HUES6 (cell line): ENCODE data around the gene SP6.

Experiments used
- H3K27ac ChIP-seq: 2 replicates; pipeline ENCODE4 v1.7.0; 2013; ENCODE audit warnings: low read depth, mild to moderate bottlenecking, low read length, inconsistent platforms
- H3K27me3 ChIP-seq: 2 replicates; pipeline ENCODE4 v1.6.1; 2013; ENCODE audit warnings: low read length; ENCODE audit not compliant: control insufficient read depth, insufficient read depth
- H3K36me3 ChIP-seq: 2 replicates; pipeline ENCODE4 v1.6.1; 2013; ENCODE audit warnings: low read length; ENCODE audit not compliant: control insufficient read depth, insufficient read depth
- H3K4me1 ChIP-seq: 2 replicates; pipeline ENCODE4 v1.6.1; 2013; ENCODE audit warnings: low read length; ENCODE audit not compliant: control insufficient read depth, insufficient read depth
- H3K4me3 ChIP-seq: 2 replicates; pipeline ENCODE4 v1.5.1; 2013; ENCODE audit warnings: low read depth, low read length
- H3K9ac ChIP-seq: one replicate; pipeline ENCODE4 v1.6.1; 2013; ENCODE audit warnings: mild to moderate bottlenecking, low read length
- H3K9me3 ChIP-seq: 2 replicates; pipeline ENCODE4 v1.6.1; 2013; ENCODE audit warnings: low read depth, low read length; ENCODE audit not compliant: control insufficient read depth, insufficient read depth

The SP6 gene

DNA sequence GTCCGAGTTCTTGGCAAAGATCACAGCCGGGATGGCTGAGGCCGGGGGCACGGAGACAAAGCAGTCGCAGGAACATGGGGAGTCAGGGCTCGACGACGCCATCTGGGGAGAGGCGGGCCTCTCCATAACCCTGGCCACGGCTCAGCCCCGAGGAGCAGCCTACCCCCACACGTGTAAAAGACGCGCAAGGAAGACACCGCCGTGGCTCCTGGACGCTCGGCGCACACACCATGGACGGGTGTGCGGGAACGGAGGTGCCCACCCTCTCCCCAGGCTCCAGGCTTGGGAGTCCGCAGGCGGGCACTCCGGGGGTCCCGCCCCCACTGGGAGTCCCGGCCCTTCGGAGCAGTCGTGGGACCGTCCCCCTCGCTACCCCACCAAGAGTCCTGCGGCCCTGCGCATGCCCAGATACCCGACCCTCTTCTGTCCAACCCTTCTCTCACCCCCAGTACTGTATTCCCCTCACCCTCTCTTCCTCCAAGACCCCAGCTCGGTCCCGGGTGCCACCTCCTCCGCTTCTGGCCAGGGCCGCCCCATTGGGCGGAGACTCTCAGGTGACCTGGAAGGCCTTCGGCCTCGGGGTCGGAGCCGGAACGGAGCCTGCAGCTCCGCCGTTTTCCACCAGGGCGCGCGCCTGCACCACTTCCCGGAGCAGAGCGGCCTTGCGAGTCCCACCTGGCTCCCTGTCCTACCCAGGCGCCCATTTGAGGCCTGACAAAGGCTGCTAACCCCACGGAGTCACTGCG, 10.0 kb downstream of the SP6 start, which contains the start of gene SCRN2:
TSS of gene SCRN2 (minus strand) at position 532 of the 746 bp plus-strand sequence. CDS start at position 102, 430 bp downstream.
- H3K36me3 ChIP-seq, result peaks cover 19% of the 10 kb centered on the region
- H3K4me1 ChIP-seq, result peaks cover 38% of the 10 kb centered on the region
- peaks cover 13% of the 10 kb centered on the region for H3K27me3 ChIP-seq
- H3K9ac ChIP-seq, result peak within 1 kb of the TSS; percentile 54
- peak within 1 kb of the TSS; percentile 86 for H3K4me3 ChIP-seq
- no peaks in the 10 kb centered on the region for H3K9me3 ChIP-seq
- H3K27ac ChIP-seq, result no peak within 1 kb of the TSS

DNA sequence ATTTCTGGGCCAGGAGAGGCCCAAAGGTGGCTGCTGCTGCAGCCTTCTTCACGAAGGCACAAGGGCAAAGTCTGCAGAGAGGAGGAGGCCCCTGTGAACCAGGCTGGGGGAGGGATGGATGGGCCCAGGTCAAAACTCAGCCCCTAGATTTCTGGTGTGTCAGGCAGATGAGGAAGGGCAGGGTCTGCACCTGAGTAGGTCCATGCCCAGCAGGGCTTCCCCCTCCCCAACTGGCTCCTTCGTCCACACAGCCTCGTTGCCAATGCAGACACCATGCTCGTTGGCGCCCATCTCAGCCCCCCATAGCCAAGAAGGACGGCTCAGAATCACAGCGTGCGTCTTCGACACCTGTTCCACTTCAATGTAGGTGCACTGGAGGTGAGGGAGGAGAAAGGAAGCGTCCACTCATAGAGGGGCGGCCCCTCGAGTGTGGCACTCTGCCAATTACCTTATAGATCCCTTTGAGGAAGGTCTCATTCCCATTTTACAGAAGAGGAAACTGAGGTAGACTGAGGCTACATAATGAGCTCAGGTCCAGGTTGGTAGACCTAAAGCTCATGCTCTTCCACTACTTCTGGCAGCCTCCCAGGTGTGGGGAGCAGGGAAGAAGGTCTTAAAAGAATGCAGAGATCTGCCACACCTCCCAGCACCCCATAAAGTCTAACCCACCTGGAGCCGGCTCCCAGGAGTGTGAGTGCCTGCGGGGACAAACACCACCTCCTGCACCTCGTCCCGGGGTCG, 10.8 kb downstream of the SP6 start:
- H3K27ac ChIP-seq, result no peak overlapping the region

GRCh38 chr17:47839071-47839470, 11.9 kb downstream of the SP6 start:
- H3K4me3 ChIP-seq, result no peak overlapping the region
- H3K36me3 ChIP-seq, result peaks cover 24% of the 10 kb centered on the region
- no peaks in the 10 kb centered on the region for H3K27me3 ChIP-seq
- H3K4me1 ChIP-seq, result peaks cover 24% of the 10 kb centered on the region
- H3K9me3 ChIP-seq, result no peaks in the 10 kb centered on the region
- H3K27ac ChIP-seq, result no peak overlapping the region
- H3K9ac ChIP-seq, result no peak overlapping the region

More for the DNA sequence above, 10.8 kb downstream of the SP6 start:
- peak overlapping the region; percentile 54 for H3K9ac ChIP-seq
- H3K9me3 ChIP-seq, result no peaks in the 10 kb centered on the region
- peak overlapping the region; percentile 86 for H3K4me3 ChIP-seq
- H3K27me3 ChIP-seq, result 0 out of 2 replicates have a peak, but pooled peaks cover 5% of the 10 kb centered on the region
- H3K4me1 ChIP-seq, result peaks cover 35% of the 10 kb centered on the region
- H3K36me3 ChIP-seq, result peaks cover 24% of the 10 kb centered on the region

DNA sequence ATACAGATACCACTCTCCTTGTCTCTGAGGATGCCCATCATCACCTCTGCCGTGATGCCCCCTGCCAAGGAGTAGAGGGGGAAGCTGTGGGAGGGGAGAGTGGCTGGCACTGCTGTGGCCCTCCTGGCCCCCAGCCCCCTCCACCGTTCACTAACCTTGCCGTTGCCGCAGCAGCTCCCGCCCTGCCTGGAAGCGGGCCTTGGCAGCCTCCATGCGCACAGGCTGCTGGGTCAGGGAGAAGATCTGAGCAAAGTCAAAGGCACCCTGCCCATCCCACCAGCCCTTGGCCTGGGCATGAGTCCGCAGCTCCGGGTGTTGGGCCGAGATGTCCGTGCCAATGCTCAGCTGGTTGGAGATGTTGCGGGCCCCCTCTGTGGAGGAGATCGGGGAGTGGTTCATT, 12.3 kb downstream of the SP6 start:
- Histone ChIP-seq H3K27me3 (no peaks in the 10 kb centered on the region), H3K9me3 (no peaks in the 10 kb centered on the region), H3K9ac (no peak overlapping the region), H3K4me3 (no peak overlapping the region), H3K4me1 (peaks cover 21% of the 10 kb centered on the region), H3K27ac (no peak overlapping the region), H3K36me3 (peaks cover 24% of the 10 kb centered on the region)

DNA sequence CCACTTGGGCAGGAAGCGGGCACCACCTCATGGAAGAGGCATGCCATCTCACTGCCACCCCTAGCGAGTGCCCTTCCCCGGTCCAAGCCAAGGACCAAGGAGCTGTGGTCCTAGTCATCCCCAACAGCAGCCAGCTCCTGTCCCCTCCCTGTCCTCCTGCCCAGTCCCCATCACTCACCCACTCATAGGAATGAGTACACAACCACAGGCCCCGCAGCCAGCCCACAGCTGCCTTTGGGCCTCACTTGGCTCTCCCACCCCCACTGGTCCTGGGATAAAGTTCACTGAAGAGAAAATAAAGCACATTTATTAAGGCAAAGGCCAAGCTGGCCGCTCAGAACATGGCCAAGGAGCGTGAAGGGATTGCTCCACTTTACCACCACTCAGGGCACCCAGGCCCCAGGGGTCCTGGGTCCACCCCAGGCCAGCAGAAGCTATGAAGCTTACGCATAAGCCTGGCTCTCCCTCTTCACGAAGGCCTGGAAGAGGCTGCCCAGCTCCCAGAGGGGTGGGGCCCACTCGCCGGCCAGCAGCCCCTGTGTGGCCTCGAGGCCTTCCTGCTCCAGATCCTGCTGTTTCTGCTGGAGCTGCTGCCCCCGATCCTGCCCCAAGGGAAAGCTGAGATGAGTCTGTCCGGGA, 13.4 kb downstream of the SP6 start:
- H3K4me3 ChIP-seq, result no peak overlapping the region
- H3K36me3 ChIP-seq, result peaks cover 24% of the 10 kb centered on the region
- no peaks in the 10 kb centered on the region for H3K9me3 ChIP-seq
- H3K9ac ChIP-seq, result no peak overlapping the region
- H3K4me1 ChIP-seq, result peaks cover 13% of the 10 kb centered on the region; the same call in 1 of the 2 replicates
- no peaks in the 10 kb centered on the region for H3K27me3 ChIP-seq
- no peak overlapping the region for H3K27ac ChIP-seq

- Histone ChIP-seq H3K9me3 (no peaks in the 10 kb centered on the region), H3K36me3 (peaks cover 24% of the 10 kb centered on the region), H3K9ac (no peak overlapping the region), H3K27me3 (no peaks in the 10 kb centered on the region), H3K27ac (no peak overlapping the region), H3K4me3 (no peak overlapping the region), H3K4me1 (peaks cover 16% of the 10 kb centered on the region; the same call in 1 of the 2 replicates)
These were observed 14.4 kb downstream of the SP6 start for GRCh38 chr17:47836601-47837000.

DNA sequence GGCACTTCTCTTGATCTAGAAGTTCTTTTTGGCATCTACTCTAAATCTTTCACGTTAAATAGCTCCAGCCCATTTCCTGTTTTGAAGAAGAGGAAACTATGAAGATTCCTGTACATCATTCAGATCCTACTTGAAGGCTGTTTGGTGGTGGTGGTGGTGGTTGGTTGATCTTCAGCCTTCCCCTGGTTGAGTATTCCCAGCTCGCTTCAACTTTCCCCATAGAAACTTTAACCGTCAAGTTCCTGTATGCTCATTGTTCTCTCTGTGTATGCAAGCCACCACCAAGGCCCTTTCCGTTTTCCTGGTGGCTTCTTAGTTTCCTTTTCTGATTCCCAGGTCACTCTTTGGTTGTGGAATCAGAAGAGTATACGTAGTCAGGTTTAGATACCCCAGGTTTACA, 16.2 kb downstream of the SP6 start:
- Histone ChIP-seq H3K9ac (no peak overlapping the region), H3K27me3 (no peaks in the 10 kb centered on the region), H3K36me3 (peaks cover 24% of the 10 kb centered on the region), H3K4me1 (peaks cover 6% of the 10 kb centered on the region; the same call in 1 of the 2 replicates), H3K9me3 (no peaks in the 10 kb centered on the region), H3K27ac (no peak overlapping the region), H3K4me3 (no peak overlapping the region)

GRCh38 chr17:47831934-47832327, 19.0 kb downstream of the SP6 start:
- Histone ChIP-seq H3K4me3 (peak overlapping the region; percentile 96), H3K27ac (no peak overlapping the region), H3K36me3 (peaks cover 24% of the 10 kb centered on the region), H3K9ac (peak overlapping the region; percentile 53), H3K4me1 (peaks cover 6% of the 10 kb centered on the region; the same call in 1 of the 2 replicates), H3K27me3 (no peaks in the 10 kb centered on the region), H3K9me3 (no peaks in the 10 kb centered on the region)

DNA sequence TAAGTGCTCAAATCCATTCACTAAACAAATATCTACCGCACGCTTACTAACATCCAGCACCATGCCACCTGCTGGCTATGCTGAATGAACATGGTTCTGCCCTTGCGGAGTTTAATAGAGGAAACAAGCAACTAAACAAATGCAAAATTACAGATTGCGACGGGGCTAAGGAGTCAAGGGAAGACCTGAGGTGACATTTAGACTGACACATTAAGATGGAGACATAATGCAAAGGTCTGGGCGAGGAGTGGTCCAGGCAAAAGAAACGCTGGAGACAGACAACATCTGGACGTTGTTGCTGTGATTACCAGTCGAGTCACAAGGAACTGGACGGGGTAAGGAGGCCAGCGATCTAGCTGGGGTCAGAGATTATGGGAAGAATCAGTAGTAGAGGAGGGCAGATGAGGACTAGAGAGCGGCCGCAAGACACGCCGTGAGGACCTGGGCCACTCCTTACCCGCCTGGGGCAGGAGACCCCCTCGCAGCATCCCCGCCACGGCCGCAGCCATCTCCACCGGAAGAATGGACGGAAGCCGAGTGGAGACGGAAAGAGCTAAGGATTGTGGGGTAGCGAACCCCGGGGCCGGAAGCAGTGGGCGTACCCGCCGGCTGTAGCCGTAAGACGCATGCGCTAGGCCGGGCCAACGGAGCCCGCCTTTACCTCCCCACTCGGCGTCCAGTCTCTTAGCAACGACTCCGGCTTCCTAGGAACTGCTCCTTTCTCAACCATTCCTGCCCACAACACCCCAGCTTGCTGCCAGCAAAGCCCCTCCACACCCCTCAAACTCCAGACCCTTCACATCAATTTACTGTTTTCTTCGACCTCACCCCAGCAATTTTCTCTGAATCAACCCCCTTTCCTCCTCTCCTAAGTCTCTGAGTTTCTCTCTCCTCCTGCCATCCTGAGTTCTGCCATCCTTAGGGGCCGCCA, 19.7 kb downstream of the SP6 start, which contains the start of the genes LRRC46 and MRPL10:
TSS of gene LRRC46 (plus strand) at position 668 of the 931 bp plus-strand sequence. CDS start 320 bp downstream, outside the sequence.
TSS of gene MRPL10 (minus strand) at position 539 of the 931 bp plus-strand sequence. CDS start at position 509, 30 bp downstream.
- Histone ChIP-seq H3K27me3 (no peaks in the 10 kb centered on the region), H3K9me3 (no peaks in the 10 kb centered on the region), H3K4me1 (peaks cover 6% of the 10 kb centered on the region; the same call in 1 of the 2 replicates), H3K9ac (peak within 1 kb of the TSS; percentile 92), H3K4me3 (peak within 1 kb of the TSS; percentile 96), H3K27ac (peak within 1 kb of the TSS; percentile 41; the same call in 1 of the 2 replicates), H3K36me3 (peaks cover 30% of the 10 kb centered on the region)
